Measurements from ENCODE around the gene GRM2.

The GRM2 gene

GRCh38 chr3:51706021-51706485 is 815 bp upstream of the GRM2 start:
- no peak for DNase-seq

- DNase-seq: no peak
Observed at GRCh38 chr3:51708216-51708845, 1.5 kb downstream of the GRM2 start.

GRCh38 chr3:51709004-51709420 is 2.1 kb downstream of the GRM2 start:
- DNase-seq: no peak

- DNase-seq: no peak
Observed at GRCh38 chr3:51709675-51710074, 2.8 kb downstream of the GRM2 start.

GRCh38 chr3:51710631-51711351 is 3.9 kb downstream of the GRM2 start:
- no peak for DNase-seq

- no peak for DNase-seq
Observed at GRCh38 chr3:51711352-51712037, 4.6 kb downstream of the GRM2 start.

- no peak for DNase-seq
Observed at GRCh38 chr3:51712038-51712420, 5.2 kb downstream of the GRM2 start.

- DNase-seq: no peak
Observed at GRCh38 chr3:51712511-51712931, 5.7 kb downstream of the GRM2 start.

- DNase-seq: no peak
Observed at GRCh38 chr3:51712963-51713362, 6.1 kb downstream of the GRM2 start.

GRCh38 chr3:51715231-51715976 is 8.5 kb downstream of the GRM2 start:
- no peak for DNase-seq

- DNase-seq: no peak
Observed at GRCh38 chr3:51715977-51716294, 9.1 kb downstream of the GRM2 start.

GRCh38 chr3:51716805-51717204 is 9.9 kb downstream of the GRM2 start:
- no peak for DNase-seq

- no peak for DNase-seq
Observed at GRCh38 chr3:51717446-51717845, 10.6 kb downstream of the GRM2 start.

- DNase-seq: no peak
Observed at GRCh38 chr3:51717947-51718346, 11.1 kb downstream of the GRM2 start.

- peak; percentile 31 for DNase-seq
Observed at GRCh38 chr3:51718547-51719409, 11.9 kb downstream of the GRM2 start.

- DNase-seq: no peak
Observed at GRCh38 chr3:51719410-51720025, 12.7 kb downstream of the GRM2 start.

GRCh38 chr3:51720292-51721061 is 13.6 kb downstream of the GRM2 start:
- no peak for DNase-seq

GRCh38 chr3:51721062-51721745 is 14.3 kb downstream of the GRM2 start:
- no peak for DNase-seq

- no peak for DNase-seq
Observed at GRCh38 chr3:51722362-51722761, 15.5 kb downstream of the GRM2 start.

GRCh38 chr3:51727500-51727899 is 20.6 kb downstream of the GRM2 start:
- no peak for DNase-seq
